SK-N-SH (cell line): Measurements from ENCODE around the gene LYZL2. TPM values are rescaled to one million over a fixed set of nuclear protein-coding genes. Genes with fewer than 3 reads are reported as not detected.
"Not testable (repeated sequence)": the region's sequence is repeated elsewhere in the genome, so short reads cannot be mapped to it uniquely, and the experiment has no call there.

ENCODE experiments used
- CTCF ChIA-PET: fragments of 300-600, 350-600 bp; formaldehyde crosslinking; extraction: SDS; loops from one replicate; lab custom pipeline; 2021; lab: Yijun Ruan, JAX
- POLR2A ChIA-PET: fragments of 350-600 bp; sonication (Branson Sonifier 250); formaldehyde crosslinking; extraction: SDS; loops from one replicate; lab custom pipeline; 2020; ENCODE audit warnings: antibody characterized with exemption, inconsistent platforms; lab: Yijun Ruan, JAX
- DNase-seq: peaks from one replicate; pipeline ENCODE4 v3.0.0; 2012
- H2AFZ ChIP-seq: fragments of 200-600 bp; sonication (generic); 2 replicates; pipeline ENCODE4 v1.8.1; 2016; ENCODE audit warnings: antibody characterized with exemption, mild to moderate bottlenecking, low read depth
- H3F3A ChIP-seq: fragments of 200-600 bp; sonication (generic); replicated peaks from 2 replicates; pipeline ENCODE3; 2016; ENCODE audit warnings: antibody characterized with exemption, mild to moderate bottlenecking; ENCODE audit not compliant: insufficient read depth
- H3K27ac ChIP-seq, 2 experiments: fragments of 200-500 bp in 1 of 2; fragments of 200-600 bp in 1 of 2; sonication (Bioruptor generic) in 1 of 2; sonication (generic), shearing (Covaris generic) in 1 of 2; 2 replicates each; pipeline versions ENCODE4 v1.5.1 to v1.6.1; 2014 to 2016; ENCODE audit warnings: low read depth in 2 of 2, inconsistent platforms in 1 of 2, low read length in 1 of 2, mild to moderate bottlenecking in 1 of 2, mixed read lengths in 1 of 2
- H3K27me3 ChIP-seq: fragments of 200-600 bp; sonication (generic), shearing (Covaris generic); 2 replicates; pipeline ENCODE4 v1.6.1; 2016; ENCODE audit warnings: mixed run types; ENCODE audit not compliant: insufficient read depth
- H3K36me3 ChIP-seq, 2 experiments: fragments of 200-500 bp in 1 of 2; fragments of 200-600 bp in 1 of 2; sonication (Bioruptor generic) in 1 of 2; sonication (generic) in 1 of 2; replicated peaks in 1 of 2; 2 replicates each; pipeline versions ENCODE3 to v1.5.1; 2014 to 2016; ENCODE audit warnings: low read length in 1 of 2, mild to moderate bottlenecking in 1 of 2; ENCODE audit not compliant: insufficient read depth in 2 of 2, control insufficient read depth in 1 of 2
- H3K4me1 ChIP-seq, 2 experiments: fragments of 200-500 bp in 1 of 2; fragments of 200-600 bp in 1 of 2; sonication (Bioruptor generic) in 1 of 2; sonication (generic), shearing (Covaris generic) in 1 of 2; 2 replicates each; pipeline versions ENCODE4 v1.5.1 to v1.6.1; 2014 to 2016; ENCODE audit warnings: low read depth in 1 of 2, low read length in 1 of 2, mixed run types in 1 of 2; ENCODE audit not compliant: insufficient read depth in 2 of 2, control insufficient read depth in 1 of 2
- H3K4me2 ChIP-seq: fragments of 200-600 bp; sonication (generic), shearing (Covaris generic); 2 replicates; pipeline ENCODE4 v1.6.1; 2017; ENCODE audit warnings: mixed run types
- H3K4me3 ChIP-seq, 2 experiments: fragments of 200-500 bp in 1 of 2; fragments of 200-600 bp in 1 of 2; sonication (Bioruptor generic) in 1 of 2; sonication (generic), shearing (Covaris generic) in 1 of 2; 2 replicates each; pipeline versions ENCODE4 v1.5.1 to v1.8.1; 2014 to 2016; ENCODE audit warnings: low read depth in 2 of 2, inconsistent platforms in 1 of 2, low read length in 1 of 2, mild to moderate bottlenecking in 1 of 2, mixed read lengths in 1 of 2, moderate library complexity in 1 of 2
- H3K79me2 ChIP-seq: fragments of 200-600 bp; sonication (generic); 2 replicates; pipeline ENCODE4 v1.8.1; 2017; ENCODE audit warnings: mild to moderate bottlenecking; ENCODE audit not compliant: insufficient read depth
- H3K9ac ChIP-seq: fragments of 200-600 bp; sonication (generic); 2 replicates; pipeline ENCODE4 v1.6.1; 2017; ENCODE audit warnings: mixed run types
- H3K9me2 ChIP-seq: fragments of 200-600 bp; sonication (generic); 2 replicates; pipeline ENCODE4 v1.6.1; 2017; ENCODE audit warnings: mixed run types
- H3K9me3 ChIP-seq: fragments of 200-600 bp; sonication (generic); 2 replicates; pipeline ENCODE4 v1.6.1; 2017; ENCODE audit warnings: mixed run types, mild to moderate bottlenecking, moderate library complexity
- H4K20me1 ChIP-seq: fragments of 200-600 bp; sonication (generic); 2 replicates; pipeline ENCODE4 v1.6.1; 2017; ENCODE audit warnings: mild to moderate bottlenecking, mixed run types; ENCODE audit not compliant: insufficient read depth
- FOSL2 ChIP-seq: IDR thresholded peaks from 2 replicates; pipeline ENCODE4 v1.4.0; 2012; ENCODE audit warnings: low read depth, mild to moderate bottlenecking, moderate library complexity, borderline replicate concordance
- FOXJ3 ChIP-seq: sonication (generic); formaldehyde crosslinking; IDR thresholded peaks from 2 replicates; pipeline ENCODE4 v1.5.1; 2020; ENCODE audit warnings: mild to moderate bottlenecking, missing genetic modification reagents
- FOXM1 ChIP-seq: IDR thresholded peaks from 2 replicates; pipeline ENCODE4 v1.4.0; 2012; ENCODE audit warnings: low read depth, mild to moderate bottlenecking
- GABPA ChIP-seq: IDR thresholded peaks from 2 replicates; pipeline ENCODE4 v1.4.0; 2012; ENCODE audit warnings: low read depth, mild to moderate bottlenecking
- MXI1 ChIP-seq: IDR thresholded peaks from 2 replicates; pipeline ENCODE4 v1.6.1; 2012; ENCODE audit warnings: mild to moderate bottlenecking, low read depth, low read length, improper control_type of control experiment
- NFIC ChIP-seq: IDR thresholded peaks from 2 replicates; pipeline ENCODE4 v1.4.0; 2012; ENCODE audit warnings: borderline replicate concordance
- NRF1 ChIP-seq: IDR thresholded peaks from 2 replicates; pipeline ENCODE4 v1.6.1; 2012; ENCODE audit warnings: low read depth, mild to moderate bottlenecking, low read length
- RXRA ChIP-seq: IDR thresholded peaks from 2 replicates; pipeline ENCODE4 v1.4.0; 2012; ENCODE audit warnings: low read depth, mild to moderate bottlenecking, borderline replicate concordance
- SIN3A ChIP-seq: IDR thresholded peaks from 2 replicates; pipeline ENCODE4 v1.6.1; 2012; ENCODE audit warnings: low read depth, mild to moderate bottlenecking, low read length, moderate library complexity, borderline replicate concordance
- TCF12 ChIP-seq: IDR thresholded peaks from 2 replicates; pipeline ENCODE4 v1.4.0; 2012
- WGBS: methylation state at CpG from one replicate; pipeline ENCODE4 v1.1.6; 2017; ENCODE audit warnings: low lambda C conversion rate; 5-methylcytosine and 5-hydroxymethylcytosine counted together
- polyA plus RNA-seq, 3 experiments: library from polyadenylated mRNA; depleted of rRNA; stranded (reverse); fragments of >200 nt; gene quantifications; 2 replicates each; pipeline ENCODE4 v1.2.3, GENCODE V29; 2012
- TF ChIP-seq, protein P1 (sequence below): IDR thresholded peaks from 2 replicates; pipeline ENCODE4 v1.4.0; 2012; ENCODE audit warnings: low read depth, borderline replicate concordance
- TF ChIP-seq, protein P2 (sequence below): fragments of 150-350 bp; IDR thresholded peaks from 2 replicates; pipeline ENCODE4 v1.6.1; 2017; ENCODE audit warnings: antibody characterized with exemption, low read length, low read depth, borderline replicate concordance
- TF ChIP-seq, protein P3 (sequence below): IDR thresholded peaks from 2 replicates; pipeline ENCODE4; 2012
- TF ChIP-seq, protein P4 (sequence below): IDR thresholded peaks from 2 replicates; pipeline ENCODE4 v1.4.0; 2012; ENCODE audit warnings: low read depth, borderline replicate concordance

The LYZL2 gene
- polyA plus RNA-seq, 1 of the 3 experiments (the other 2 are of a cell fraction), result not detected

DNA sequence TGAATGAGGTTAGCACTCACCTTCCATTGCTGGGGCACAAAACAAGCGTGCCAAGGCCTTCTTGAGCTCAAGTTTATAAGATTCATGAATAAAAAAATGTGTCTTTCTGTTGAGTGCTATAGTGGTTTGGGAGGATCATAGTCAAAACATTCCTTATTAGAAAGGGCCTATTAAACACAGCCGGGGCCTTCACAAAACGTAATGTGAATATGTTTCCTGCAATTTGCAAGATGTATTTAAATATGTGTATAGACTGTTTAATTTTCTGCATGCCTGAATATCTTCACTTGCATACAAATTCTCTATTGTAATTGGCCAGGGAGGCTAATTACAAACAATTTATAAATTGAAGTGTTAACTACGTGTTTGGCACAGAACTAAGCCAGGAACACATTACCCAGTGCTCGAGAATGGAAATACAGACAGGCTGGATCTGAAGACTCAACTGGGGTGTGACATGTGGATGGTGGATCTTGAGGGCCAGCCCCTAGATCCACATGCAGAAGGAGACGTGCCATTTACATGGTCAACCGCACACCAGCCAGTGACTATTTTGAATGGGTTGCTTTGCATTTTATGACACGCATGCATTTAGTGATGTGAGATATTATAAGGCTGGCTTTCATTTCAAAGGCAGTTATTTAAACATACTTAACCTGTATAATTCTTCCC lies 31.3 kb downstream of the LYZL2 start:
- Histone ChIP-seq H3K27me3 (no peaks in the 10 kb centered on the region; the same call in 1 of the 2 replicates), H3K27ac (no peak overlapping the region), H4K20me1 (no peaks in the 10 kb centered on the region), H3K4me1 (peaks cover 0 to 3% of the 10 kb centered on the region in 2 experiments; a peak in 1 of 4 replicates), H3K4me2 (no peak overlapping the region), H3K36me3 (no peaks in the 10 kb centered on the region), H3F3A (no peaks in the 10 kb centered on the region), H2AFZ (no peak overlapping the region), H3K9me2 (no peaks in the 10 kb centered on the region), H3K4me3 (no peak overlapping the region), H3K9ac (no peak overlapping the region), H3K79me2 (no peaks in the 10 kb centered on the region), H3K9me3 (no peaks in the 10 kb centered on the region)
- TF ChIP-seq TCF12, result no peak
- no peak for TF ChIP-seq MXI1
- TF ChIP-seq, protein P1, sequence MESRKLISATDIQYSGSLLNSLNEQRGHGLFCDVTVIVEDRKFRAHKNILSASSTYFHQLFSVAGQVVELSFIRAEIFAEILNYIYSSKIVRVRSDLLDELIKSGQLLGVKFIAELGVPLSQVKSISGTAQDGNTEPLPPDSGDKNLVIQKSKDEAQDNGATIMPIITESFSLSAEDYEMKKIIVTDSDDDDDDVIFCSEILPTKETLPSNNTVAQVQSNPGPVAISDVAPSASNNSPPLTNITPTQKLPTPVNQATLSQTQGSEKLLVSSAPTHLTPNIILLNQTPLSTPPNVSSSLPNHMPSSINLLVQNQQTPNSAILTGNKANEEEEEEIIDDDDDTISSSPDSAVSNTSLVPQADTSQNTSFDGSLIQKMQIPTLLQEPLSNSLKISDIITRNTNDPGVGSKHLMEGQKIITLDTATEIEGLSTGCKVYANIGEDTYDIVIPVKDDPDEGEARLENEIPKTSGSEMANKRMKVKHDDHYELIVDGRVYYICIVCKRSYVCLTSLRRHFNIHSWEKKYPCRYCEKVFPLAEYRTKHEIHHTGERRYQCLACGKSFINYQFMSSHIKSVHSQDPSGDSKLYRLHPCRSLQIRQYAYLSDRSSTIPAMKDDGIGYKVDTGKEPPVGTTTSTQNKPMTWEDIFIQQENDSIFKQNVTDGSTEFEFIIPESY, result no peak
- TF ChIP-seq, protein P2, sequence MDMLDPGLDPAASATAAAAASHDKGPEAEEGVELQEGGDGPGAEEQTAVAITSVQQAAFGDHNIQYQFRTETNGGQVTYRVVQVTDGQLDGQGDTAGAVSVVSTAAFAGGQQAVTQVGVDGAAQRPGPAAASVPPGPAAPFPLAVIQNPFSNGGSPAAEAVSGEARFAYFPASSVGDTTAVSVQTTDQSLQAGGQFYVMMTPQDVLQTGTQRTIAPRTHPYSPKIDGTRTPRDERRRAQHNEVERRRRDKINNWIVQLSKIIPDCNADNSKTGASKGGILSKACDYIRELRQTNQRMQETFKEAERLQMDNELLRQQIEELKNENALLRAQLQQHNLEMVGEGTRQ, result no peak
- TF ChIP-seq SIN3A, result no peak
- no peak for TF ChIP-seq FOXM1
- no peak for TF ChIP-seq NRF1
- TF ChIP-seq, protein P3, sequence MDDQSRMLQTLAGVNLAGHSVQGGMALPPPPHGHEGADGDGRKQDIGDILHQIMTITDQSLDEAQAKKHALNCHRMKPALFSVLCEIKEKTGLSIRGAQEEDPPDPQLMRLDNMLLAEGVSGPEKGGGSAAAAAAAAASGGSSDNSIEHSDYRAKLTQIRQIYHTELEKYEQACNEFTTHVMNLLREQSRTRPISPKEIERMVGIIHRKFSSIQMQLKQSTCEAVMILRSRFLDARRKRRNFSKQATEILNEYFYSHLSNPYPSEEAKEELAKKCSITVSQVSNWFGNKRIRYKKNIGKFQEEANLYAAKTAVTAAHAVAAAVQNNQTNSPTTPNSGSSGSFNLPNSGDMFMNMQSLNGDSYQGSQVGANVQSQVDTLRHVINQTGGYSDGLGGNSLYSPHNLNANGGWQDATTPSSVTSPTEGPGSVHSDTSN, result no peak
- no peak for TF ChIP-seq FOXJ3 (CRISPR knock-in tag)
- TF ChIP-seq, protein P4, sequence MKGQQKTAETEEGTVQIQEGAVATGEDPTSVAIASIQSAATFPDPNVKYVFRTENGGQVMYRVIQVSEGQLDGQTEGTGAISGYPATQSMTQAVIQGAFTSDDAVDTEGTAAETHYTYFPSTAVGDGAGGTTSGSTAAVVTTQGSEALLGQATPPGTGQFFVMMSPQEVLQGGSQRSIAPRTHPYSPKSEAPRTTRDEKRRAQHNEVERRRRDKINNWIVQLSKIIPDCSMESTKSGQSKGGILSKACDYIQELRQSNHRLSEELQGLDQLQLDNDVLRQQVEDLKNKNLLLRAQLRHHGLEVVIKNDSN, result no peak
- TF ChIP-seq NFIC, result no peak
- no peak for TF ChIP-seq GABPA
- no peak for TF ChIP-seq FOSL2
- no peak for TF ChIP-seq RXRA
- ChIA-PET POLR2A (no interaction called here), CTCF (interaction anchor here (2.9 kb wide), 1 partner anchor 206 kb away, joined by 9 read pairs; no protein-coding TSS in a partner anchor)
- no peak for DNase-seq
- WGBS, result 92% methylated on average over 8 of the region's 8 CpGs

DNA sequence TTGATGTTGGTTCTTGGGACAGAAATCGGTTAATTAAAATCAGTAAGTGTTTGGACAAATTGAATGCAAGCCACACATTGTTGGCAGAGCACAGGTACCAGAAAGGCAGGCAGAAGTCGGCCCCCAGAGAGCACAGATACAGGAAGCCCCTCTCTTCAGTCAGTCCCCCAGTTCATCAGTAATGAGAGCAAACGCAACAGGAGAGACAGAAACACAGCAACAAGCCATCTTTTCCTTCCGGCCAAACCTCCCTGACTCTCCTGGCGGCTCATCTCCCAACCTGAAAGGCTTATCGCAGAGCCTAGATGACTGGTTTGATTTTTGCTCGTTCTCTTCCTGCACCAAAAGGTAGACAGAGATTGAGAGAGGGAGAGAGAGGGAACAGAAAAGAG lies 32.1 kb downstream of the LYZL2 start:
- H3K4me3 ChIP-seq, H3K27ac ChIP-seq, H3K27me3 ChIP-seq, H4K20me1 ChIP-seq, DNase-seq, H3K79me2 ChIP-seq, H3K9me2 ChIP-seq, H3K4me2 ChIP-seq, H3K9me3 ChIP-seq, POLR2A ChIA-PET, H3K36me3 ChIP-seq, H3F3A ChIP-seq, H2AFZ ChIP-seq, H3K4me1 ChIP-seq, H3K9ac ChIP-seq: not testable (repeated sequence)
- 71% methylated on average over 7 of the region's 7 CpGs for WGBS
- CTCF ChIA-PET, result interaction anchor here (2.9 kb wide), 1 partner anchor 205 kb away, joined by 9 read pairs; no protein-coding TSS in a partner anchor

DNA sequence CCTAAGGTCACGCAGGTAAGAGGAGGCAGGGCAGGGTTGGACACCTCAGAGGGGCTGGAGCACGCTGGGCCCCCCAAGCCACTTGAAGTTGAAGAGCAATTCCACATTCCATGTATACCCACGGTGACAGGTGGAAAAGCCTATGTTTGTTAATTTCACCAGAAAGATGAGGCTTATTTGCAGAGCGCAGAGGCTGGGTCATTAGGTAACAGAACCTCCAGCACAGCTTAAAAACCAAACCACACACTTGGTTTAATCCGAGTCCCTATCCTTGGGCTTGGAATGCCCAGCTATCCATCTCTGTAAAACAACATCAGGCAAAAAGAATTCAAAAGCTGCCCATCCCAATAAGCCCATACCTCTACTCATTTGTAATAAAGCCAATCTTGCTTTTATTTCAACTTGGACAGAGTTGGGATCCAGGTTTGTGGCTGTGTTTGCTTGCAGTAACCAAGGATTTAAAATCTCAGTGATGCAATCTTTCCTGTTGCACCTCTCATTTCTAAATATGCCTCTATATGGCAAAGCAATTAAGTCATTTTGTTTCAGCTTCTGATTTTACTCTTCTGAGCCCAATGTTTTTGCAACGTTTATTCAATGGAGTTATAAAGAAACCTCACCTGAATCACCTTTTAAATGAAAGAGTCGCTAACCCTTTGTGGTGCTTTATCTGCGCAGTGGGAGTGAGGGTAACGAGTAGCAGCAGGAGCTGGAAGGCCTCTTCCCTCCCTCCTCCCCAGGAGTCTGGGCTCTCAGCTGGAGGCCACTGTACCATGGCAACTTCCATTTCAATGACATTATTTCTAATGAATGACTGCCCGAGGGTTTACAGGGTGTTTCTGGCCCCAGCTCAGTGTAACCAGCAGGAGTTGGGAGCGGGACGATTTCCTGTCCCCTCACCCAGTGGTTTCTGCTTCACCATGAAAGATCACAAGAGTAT lies 32.8 kb downstream of the LYZL2 start:
- H3K9ac ChIP-seq, H3F3A ChIP-seq, H3K9me3 ChIP-seq, H3K4me3 ChIP-seq, POLR2A ChIA-PET, H3K79me2 ChIP-seq, H3K4me1 ChIP-seq, H3K9me2 ChIP-seq, H2AFZ ChIP-seq, H3K36me3 ChIP-seq, H3K27ac ChIP-seq, H4K20me1 ChIP-seq, H3K27me3 ChIP-seq, H3K4me2 ChIP-seq: not testable (repeated sequence)
- peak; percentile 44 for DNase-seq
- 62% methylated on average over 12 of the region's 12 CpGs for WGBS
- CTCF ChIA-PET, result interaction anchor here (1.1 to 1.9 kb wide), 2 partner anchors 204 to 237 kb away, joined by 3 to 6 read pairs; no protein-coding TSS in a partner anchor
